ENCODE data around the gene SRXN1.

The SRXN1 gene

GRCh38 chr20:635893-636338, 17.1 kb downstream of the SRXN1 start:
- DNase-seq (ENCODE audit: low read depth in 2 of 2): no peak

- DNase-seq (ENCODE audit: low read depth in 2 of 2): no peak
These were observed 17.7 kb downstream of the SRXN1 start for GRCh38 chr20:635028-635892.

- DNase-seq (ENCODE audit: low read depth in 2 of 2): no peak
These were observed 18.7 kb downstream of the SRXN1 start for GRCh38 chr20:634148-634925.

DNA sequence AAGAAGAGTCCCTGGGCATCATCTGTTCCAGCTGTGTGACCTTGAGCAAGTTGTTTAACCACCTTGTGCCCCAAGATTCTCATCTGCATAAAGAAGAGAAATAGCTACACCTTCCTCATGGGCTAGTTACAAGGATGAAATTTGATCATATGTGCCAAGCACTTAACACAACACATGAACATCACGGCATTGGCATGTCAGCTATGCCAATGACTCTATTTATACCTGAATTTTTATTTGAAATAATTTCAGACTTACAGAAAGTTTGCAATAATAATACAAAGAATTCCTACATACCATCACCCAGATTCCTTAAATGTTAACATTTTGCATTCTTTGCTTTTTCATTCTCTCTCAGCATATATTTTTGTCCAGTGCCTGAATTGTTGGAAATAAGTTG, 21.9 kb downstream of the SRXN1 start:
- DNase-seq (ENCODE audit: low read depth in 2 of 2): no peak

DNA sequence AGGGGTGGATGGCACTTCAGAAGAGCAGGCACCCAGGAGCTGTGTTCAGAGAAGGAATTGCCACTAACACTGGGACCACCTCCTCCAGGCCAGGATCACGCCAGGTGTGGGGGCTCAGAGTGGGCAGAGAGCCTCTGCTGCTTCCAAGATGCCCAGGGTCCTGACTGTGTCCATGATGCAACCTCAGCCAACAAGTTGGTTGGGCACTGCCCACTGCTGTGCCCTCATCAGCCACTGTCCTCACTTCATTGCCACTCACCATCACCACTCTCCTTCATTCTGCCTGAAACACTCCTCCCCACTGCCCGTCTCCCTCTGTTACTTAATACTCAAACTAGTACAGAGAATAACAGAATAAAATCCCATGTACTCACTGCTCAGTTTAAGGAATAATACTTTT, 26.4 kb downstream of the SRXN1 start:
- DNase-seq (ENCODE audit: low read depth in 2 of 2): no peak

GRCh38 chr20:625360-625932, 27.6 kb downstream of the SRXN1 start:
- no peak for DNase-seq (ENCODE audit: low read depth in 2 of 2)

GRCh38 chr20:623704-624103, 29.3 kb downstream of the SRXN1 start:
- no peak for DNase-seq (ENCODE audit: low read depth in 2 of 2)

DNA sequence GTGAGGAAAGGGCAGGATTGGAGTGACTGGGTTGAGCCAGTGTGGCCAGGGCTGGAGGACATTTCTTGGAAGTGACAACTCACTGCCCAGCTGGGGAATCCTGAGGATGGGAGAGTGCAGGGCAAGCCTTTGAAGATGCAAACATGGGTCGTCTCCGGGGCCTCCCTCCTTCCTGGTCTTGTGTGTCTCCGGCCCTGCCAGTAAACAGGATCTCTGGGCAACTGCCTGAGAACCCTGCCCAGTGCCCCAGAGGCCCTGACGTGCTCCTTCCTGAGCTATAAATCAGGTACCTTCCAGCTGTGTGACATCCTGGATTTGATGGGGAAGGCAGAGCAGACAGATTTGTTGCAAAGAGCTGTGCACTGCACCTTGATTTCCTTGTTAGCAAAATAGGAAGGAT, 30.0 kb downstream of the SRXN1 start:
- DNase-seq (ENCODE audit: low read depth in 2 of 2): no peak

DNA sequence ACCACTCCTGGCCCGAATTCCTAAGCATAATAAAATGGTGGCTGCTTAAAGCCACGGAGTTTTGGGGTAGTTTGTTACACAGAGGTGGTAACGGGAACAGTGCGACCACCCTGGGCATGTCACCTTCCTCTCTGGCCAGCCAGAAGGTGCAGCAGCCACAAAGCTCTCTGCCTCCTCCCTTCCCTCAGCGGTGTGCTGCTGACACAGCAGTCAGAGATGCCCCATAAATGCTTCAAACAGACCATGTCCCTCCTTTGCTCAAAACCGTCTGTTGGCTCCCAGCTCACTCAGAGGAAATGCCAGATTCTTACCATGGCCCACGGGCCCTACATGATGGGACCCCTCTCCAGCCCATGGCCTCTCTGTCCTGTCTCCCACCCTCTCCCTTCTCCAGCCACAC, 30.8 kb downstream of the SRXN1 start:
- DNase-seq (ENCODE audit: low read depth in 2 of 2): no peak

GRCh38 chr20:621125-621756, 31.8 kb downstream of the SRXN1 start:
- DNase-seq (ENCODE audit: low read depth in 2 of 2): no peak

- no peak for DNase-seq (ENCODE audit: low read depth in 2 of 2)
These were observed 32.8 kb downstream of the SRXN1 start for GRCh38 chr20:620246-620645.

- no peak for DNase-seq (ENCODE audit: low read depth in 2 of 2)
These were observed 34.0 kb downstream of the SRXN1 start for GRCh38 chr20:618980-619379.

- no peak for DNase-seq (ENCODE audit: low read depth in 2 of 2)
These were observed 34.9 kb downstream of the SRXN1 start for GRCh38 chr20:617934-618690.

DNA sequence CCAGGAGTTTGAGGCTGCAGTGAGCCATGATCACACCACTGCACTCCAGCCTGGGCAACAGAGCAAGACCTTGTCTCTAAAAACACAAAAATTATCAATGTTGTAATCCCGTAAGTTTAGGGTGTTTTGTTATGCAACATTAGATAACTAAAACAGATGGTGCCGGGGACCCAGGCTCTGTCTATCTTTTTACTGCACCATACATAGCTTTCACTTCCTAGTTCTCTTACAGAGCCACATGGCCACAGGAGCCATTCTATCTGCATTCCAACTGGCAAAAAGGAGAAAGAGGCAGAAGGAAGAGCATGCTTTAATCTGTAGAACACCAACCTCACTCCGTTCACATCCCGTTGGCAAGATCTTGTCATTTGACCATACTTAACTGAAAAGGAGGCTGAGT, 37.5 kb downstream of the SRXN1 start:
- DNase-seq (ENCODE audit: low read depth in 2 of 2): no peak

DNA sequence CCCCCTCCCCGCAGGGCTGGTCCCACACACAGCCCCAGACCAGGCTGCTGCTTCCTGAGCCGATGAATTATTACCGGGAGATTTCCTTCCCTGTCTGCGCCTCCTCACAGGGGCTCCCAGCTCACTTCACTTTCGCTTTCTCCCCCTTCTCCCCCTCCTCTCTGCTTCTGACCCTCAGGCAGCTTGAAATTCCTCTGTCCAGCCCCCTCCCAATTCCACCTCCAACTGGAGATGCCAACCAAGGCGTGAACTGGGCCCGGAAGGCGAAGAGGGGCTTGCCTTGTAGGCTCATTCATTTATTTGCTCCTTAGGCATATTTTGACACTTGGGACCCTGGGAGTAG, 41.2 kb downstream of the SRXN1 start:
- no peak for DNase-seq (ENCODE audit: low read depth in 2 of 2)

GRCh38 chr20:611047-611842, 41.8 kb downstream of the SRXN1 start:
- DNase-seq (ENCODE audit: low read depth in 2 of 2): no peak

DNA sequence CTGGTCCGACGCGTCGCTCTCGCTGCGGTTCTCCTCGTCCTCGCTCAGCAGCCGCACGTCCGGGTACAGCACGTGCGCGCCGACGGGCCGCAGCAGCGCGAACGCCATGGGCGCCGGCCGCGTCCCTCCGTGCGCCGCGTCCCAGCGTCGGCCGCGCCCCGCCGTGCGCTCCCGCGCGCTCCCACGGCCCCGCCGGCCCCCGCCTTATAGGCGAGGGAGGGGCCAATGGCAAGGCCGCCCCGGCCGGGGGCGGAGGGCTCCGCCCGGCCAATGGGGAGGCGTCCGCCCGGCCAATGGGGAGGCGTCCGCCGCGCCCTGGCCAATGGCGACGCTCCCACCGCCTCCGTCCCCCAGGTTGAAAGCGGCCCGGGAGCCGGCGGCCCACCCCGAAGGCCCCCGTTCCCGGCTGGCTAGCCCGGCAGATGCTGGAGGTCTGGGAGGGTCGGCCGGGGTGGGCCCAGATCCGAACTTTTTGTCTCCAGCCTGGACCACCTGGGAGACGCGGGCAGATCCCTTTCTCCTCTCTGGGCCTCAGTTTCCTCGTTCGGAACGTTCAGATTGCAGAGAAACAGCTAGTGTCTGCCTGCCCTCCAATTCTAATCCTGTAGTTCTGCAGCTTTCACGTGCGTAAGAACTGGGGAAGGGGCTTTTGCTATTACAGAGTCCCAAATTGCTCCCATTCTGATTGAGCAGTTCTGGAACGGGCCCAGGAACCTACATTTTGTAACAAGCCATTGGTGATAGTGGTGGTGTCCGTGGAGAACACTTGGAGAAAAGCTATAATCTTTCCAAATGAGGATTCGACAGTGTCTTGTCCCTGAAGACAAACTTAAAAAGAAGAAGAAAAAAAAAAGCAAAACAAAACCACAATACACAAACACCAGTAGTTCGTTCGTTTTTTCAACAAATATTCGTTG, 42.6 kb downstream of the SRXN1 start, which contains the start of gene TCF15:
Gene TCF15 (minus strand): TSS at position 180 of the 917 bp plus-strand sequence. CDS start 72 bp downstream, at position 108.
- DNase-seq (ENCODE audit: low read depth in 2 of 2): no peak

DNA sequence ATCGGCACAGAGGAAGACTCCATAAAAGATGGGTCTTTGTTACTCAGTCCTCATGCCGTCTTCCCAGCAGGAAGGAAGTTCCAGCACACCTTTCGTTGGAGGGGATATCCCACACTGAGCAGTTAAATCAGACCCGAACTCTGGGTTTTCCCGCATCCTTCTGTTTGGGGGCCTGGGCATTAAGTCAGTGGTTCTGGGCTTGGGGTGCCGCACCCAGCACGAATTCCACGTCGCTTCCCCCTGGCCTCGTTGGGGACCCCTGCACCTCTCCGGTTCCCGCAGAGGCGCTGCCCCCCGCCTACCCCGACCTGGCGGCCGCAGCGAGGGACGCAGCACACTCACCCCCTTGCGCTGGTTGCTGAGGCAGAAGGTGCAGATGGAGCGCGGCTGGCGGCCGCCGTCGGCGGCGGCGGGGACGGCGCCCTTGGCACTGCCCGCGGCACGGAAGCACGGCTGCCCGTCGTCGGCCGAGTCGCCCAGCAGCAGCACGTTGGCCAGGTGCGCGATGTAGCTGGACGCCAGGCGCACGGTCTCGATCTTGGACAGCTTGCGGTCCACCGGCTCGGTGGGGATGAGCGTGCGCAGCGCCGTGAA, 43.5 kb downstream of the SRXN1 start:
- no peak for DNase-seq (ENCODE audit: low read depth in 2 of 2)

DNA sequence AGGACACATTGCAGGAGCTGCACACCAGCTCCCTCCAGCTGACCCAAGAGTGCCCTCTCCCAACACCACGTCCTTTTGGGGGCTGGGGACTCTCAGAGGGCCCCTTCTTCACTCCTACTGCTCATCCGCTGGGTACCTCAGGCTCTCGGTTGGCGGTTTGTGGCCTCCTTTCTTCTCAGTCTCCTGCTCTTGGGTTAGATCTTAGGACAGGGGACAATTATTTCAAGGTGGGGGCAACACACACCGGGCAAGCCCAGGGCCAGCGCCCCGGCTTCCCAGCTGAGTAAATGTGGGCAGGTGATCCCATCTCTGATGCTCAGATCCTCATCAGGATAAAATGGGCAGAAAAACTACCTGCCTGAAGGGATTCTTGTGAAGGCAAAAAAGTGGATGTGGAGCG, 44.0 kb downstream of the SRXN1 start:
- no peak for DNase-seq (ENCODE audit: low read depth in 2 of 2)

Data from stimulated activated CD8-positive, alpha-beta memory T cell treated with anti-CD3 and anti-CD28 coated beads, Interleukin-15, amount 100 ng/mL, for 4 hours (primary cell).